ENCODE data around the gene TDRD9. TPM values are rescaled to one million over a fixed set of nuclear protein-coding genes. Genes with fewer than 3 reads are reported as not detected.

The TDRD9 gene
- total RNA-seq, 1 experiment from 2014 or later = not detected

GRCh38 chr14:104090071-104090748 lies 162.0 kb downstream of the TDRD9 start:
- no peak for ATAC-seq
- TF ChIP-seq POLR2AphosphoS5 (IDR thresholded peaks at IDR 0.05; ENCODE audit: low read depth, low read length) = no peak
- TF ChIP-seq, protein P1, sequence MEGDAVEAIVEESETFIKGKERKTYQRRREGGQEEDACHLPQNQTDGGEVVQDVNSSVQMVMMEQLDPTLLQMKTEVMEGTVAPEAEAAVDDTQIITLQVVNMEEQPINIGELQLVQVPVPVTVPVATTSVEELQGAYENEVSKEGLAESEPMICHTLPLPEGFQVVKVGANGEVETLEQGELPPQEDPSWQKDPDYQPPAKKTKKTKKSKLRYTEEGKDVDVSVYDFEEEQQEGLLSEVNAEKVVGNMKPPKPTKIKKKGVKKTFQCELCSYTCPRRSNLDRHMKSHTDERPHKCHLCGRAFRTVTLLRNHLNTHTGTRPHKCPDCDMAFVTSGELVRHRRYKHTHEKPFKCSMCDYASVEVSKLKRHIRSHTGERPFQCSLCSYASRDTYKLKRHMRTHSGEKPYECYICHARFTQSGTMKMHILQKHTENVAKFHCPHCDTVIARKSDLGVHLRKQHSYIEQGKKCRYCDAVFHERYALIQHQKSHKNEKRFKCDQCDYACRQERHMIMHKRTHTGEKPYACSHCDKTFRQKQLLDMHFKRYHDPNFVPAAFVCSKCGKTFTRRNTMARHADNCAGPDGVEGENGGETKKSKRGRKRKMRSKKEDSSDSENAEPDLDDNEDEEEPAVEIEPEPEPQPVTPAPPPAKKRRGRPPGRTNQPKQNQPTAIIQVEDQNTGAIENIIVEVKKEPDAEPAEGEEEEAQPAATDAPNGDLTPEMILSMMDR (IDR thresholded peaks at IDR 0.05) = no peak
- TF ChIP-seq TCF7L2 (IDR thresholded peaks at IDR 0.05; ENCODE audit: low read depth, low read length) = no peak
- no peak for TF ChIP-seq SIN3A (IDR thresholded peaks at IDR 0.05; ENCODE audit: borderline replicate concordance, insufficient read depth, low read depth, low read length)
- Histone ChIP-seq H3K4me3 (ENCODE audit: low read depth in 2 of 2, low read length in 2 of 2) (no peak overlapping the region), H3K9me3 (ENCODE audit: control insufficient read depth, insufficient read depth, low read depth, low read length) (no peaks in the 10 kb centered on the region), H3K4me1 (ENCODE audit: control insufficient read depth, insufficient read depth, low read length) (no peaks in the 10 kb centered on the region; the same call in 1 of the 2 replicates), H3K36me3 (ENCODE audit: control insufficient read depth, insufficient read depth, low read length) (no peaks in the 10 kb centered on the region), H3K27ac (ENCODE audit: low read length) (no peak overlapping the region), H3K27me3 (ENCODE audit: control insufficient read depth, insufficient read depth, low read length) (no peaks in the 10 kb centered on the region)
- ChIA-PET CTCF (no interaction called here), POLR2A (no interaction called here)
- no TSS peak for BruUV-seq (replicated peaks)
- no peak for DNase-seq (ENCODE audit: low read depth, low spot score)
- intact Hi-C loops (cut with micrococcal nuclease; ENCODE audit: unreplicated experiment) (loop anchor here (5.0 kb wide), 1 partner anchor 42 kb away; no protein-coding TSS in a partner anchor), in situ Hi-C loops (cut with HindIII; ENCODE audit: low pct_unique_long_range_greater_than_20kb, low sequenced_read_pairs) (no loop called here)

DNA sequence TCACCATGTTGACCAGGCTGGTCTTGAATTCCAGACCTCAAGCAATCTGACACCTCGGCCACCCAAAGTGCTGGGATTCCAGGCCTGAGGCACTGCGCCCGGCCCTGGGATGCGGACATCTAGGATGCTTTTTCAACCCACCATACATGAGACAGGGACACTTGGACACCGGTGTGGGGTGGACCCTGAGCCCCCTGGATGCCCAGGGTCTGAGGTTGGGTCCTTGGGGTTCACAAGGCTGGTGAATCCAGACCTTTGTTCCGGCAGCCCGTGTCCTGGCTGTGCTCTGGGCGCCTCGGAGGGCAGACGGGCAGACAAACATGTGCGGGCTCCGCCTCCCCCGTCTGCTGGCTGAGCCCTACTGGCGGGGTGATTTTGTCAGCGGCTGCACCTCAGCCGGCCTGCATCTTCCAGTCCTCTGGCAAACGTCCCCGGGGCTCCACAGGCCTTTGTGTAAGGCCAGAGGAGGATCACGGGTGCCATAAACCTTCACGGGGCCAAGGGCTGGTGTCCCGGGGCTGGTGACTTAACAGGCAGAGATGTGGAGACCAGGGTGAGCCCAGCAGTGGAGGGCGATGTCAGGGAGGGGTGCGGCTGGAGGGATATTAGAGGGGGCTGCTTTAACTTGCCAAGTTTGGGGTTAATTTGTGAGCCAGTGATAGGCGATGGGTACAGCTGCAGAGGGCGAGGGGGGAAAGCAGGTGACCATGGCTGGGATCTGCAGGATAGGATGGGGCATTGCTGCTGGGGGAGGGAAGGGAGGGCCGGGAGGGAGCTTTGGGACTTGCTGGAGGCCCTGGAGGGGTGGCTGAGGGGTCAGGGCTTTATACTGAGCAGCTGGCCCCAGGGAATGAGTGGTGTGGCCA lies 163.0 kb downstream of the TDRD9 start:
- CTCF ChIA-PET = interaction anchor here (1.0 kb wide), 1 partner anchor 259 kb away, joined by 3 read pairs; no protein-coding TSS in a partner anchor
- Histone ChIP-seq H3K36me3 (ENCODE audit: control insufficient read depth, insufficient read depth, low read length) (no peaks in the 10 kb centered on the region), H3K4me3 (ENCODE audit: low read depth in 2 of 2, low read length in 2 of 2) (no peak overlapping the region), H3K27ac (ENCODE audit: low read length) (no peak overlapping the region), H3K4me1 (ENCODE audit: control insufficient read depth, insufficient read depth, low read length) (no peaks in the 10 kb centered on the region; the same call in 1 of the 2 replicates), H3K9me3 (ENCODE audit: control insufficient read depth, insufficient read depth, low read depth, low read length) (no peaks in the 10 kb centered on the region), H3K27me3 (ENCODE audit: control insufficient read depth, insufficient read depth, low read length) (no peaks in the 10 kb centered on the region)
- no peak for DNase-seq (ENCODE audit: low read depth, low spot score)
- TF ChIP-seq TCF7L2 (IDR thresholded peaks at IDR 0.05; ENCODE audit: low read depth, low read length) (no peak), REST (IDR thresholded peaks at IDR 0.05; ENCODE audit: insufficient read depth in 1 of 2, low read depth in 2 of 2, low read length in 1 of 2) (no peak), POLR2AphosphoS5 (IDR thresholded peaks at IDR 0.05; ENCODE audit: low read depth, low read length) (no peak), SIN3A (IDR thresholded peaks at IDR 0.05; ENCODE audit: borderline replicate concordance, insufficient read depth, low read depth, low read length) (no peak)
- TF ChIP-seq, protein P1 (IDR thresholded peaks at IDR 0.05) = no peak
- in situ Hi-C loops (cut with HindIII; ENCODE audit: low pct_unique_long_range_greater_than_20kb, low sequenced_read_pairs) (no loop called here), intact Hi-C loops (cut with micrococcal nuclease; ENCODE audit: unreplicated experiment) (loop anchor here (5.0 kb wide), 1 partner anchor 41 kb away; no protein-coding TSS in a partner anchor)
- ATAC-seq = no peak
- no TSS peak for BruUV-seq (replicated peaks)
- POLR2A ChIA-PET = no interaction called here

Measured in Panc1 (cell line).